HG03460 (cell line): Measurements from ENCODE around the gene BANP.
"Not testable (repeated sequence)": the region's sequence is repeated elsewhere in the genome, so short reads cannot be mapped to it uniquely, and the experiment has no call there.

Source experiments
- ATAC-seq: cut with Tn5 transposase; IDR thresholded peaks from one replicate; pipeline ENCODE4 v1.9.1; 2021; ENCODE audit not compliant: unreplicated experiment

Gene BANP

DNA sequence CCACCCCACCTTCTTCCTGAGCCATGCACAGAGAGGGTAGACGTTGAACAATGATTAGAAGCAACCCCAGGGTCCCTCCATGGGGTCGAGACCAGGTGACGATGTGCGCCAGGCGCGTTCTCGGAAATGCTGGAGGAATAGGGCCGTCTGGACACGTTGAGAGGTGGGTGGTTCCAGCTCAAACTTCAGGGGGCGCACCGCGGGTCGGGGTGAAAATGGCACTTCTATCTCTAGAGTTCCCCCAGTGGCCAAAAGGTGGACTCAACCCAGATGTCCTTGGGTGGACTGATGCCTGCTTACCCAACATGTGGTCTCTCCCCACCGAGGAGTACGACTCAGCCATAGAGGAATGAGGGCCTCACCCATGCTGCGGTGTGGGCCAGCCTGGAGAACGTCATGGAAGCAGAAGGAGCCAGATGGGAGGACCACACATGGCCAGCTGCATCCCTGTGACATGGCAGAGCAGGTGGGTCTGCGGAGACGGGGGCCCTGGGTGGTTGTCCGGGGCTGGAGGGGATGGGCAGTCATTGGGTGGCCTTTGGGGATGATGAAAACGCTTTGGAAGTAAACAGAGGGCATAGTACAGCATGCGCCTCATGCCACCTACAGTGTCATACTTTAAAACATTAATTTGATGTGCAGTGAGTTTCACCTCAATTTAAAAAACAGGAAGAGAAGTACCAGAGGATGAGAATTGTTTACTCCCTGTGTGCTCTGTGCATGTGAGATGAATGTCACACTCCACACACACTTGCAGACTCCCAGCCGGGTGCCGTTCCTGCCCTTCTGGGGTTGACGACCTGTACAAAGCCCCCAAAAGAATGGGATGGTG, 147.7 kb downstream of the BANP start:
- not testable (repeated sequence) for ATAC-seq

GRCh38 chr16:88099563-88099890, 148.3 kb downstream of the BANP start:
- no peak for ATAC-seq

DNA sequence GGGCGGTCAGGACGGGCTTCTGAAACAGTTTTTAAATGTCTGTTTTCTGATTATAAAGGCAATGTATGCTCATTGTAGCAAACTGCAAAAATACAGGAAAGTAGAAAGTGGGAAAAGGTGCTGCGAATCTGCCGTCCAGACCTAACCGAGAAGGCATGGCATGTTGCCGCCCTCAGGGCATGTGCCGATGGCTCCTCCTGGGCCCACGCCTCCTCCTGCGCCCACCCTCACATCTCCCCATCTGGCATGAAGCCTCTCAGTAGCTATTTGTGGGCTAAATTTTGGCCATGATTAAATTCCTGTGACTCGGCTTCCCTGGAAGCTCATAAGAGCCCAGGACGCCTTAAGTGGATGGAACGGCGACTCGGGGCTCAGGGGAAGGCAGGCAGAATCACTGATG, 148.7 kb downstream of the BANP start:
- ATAC-seq, result not testable (repeated sequence)

GRCh38 chr16:88100801-88101622, 149.8 kb downstream of the BANP start:
- ATAC-seq, result not testable (repeated sequence)

DNA sequence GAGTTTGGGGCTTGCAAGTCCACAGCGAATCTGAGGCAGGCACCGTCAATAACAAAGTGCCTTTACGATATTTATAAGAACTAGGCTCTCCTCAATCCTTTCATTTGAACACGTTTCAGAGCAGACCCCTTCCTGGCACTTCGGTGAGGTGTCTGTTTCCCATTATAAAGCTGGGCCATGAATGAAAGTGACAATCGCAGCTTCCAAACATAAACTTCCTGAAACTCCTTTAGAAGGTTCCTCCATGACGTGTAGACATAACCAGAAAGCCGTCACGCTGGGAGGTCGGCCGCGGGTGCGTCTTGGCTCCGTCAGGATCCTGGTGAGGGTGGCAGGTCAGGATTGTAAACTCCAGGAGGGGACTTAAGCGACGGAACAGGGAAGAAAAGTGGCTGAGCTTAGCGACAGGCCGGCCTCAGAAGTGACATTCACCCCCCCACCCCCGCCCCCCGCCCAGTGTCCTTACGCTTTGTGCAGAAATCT, 150.4 kb downstream of the BANP start:
- not testable (repeated sequence) for ATAC-seq

DNA sequence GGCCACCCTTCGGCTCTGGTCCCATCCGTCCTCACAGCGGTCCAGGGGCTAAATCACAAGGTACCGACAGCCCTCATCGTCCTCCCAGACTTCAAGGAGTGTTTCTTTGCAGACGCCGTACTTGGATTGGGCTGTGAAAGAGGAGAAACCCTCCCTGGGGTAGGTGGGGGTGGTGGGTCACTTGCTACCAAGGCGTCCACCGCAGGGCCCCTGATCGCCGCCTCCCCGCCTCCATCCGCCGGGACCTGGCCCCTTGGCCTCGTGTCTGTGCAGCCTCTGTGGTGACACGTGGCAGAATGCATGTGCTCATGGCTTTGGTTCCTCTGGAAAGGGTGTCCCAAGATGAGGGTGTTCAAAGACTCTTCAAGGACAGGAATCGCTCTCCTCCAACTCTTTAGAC, 151.4 kb downstream of the BANP start:
- no peak for ATAC-seq

GRCh38 chr16:88103011-88103410, 151.8 kb downstream of the BANP start:
- no peak for ATAC-seq

- no peak for ATAC-seq
Observed at GRCh38 chr16:88103581-88104188, 152.5 kb downstream of the BANP start.

GRCh38 chr16:88104363-88104762, 153.1 kb downstream of the BANP start:
- not testable (repeated sequence) for ATAC-seq

- ATAC-seq, result not testable (repeated sequence)
Observed at GRCh38 chr16:88105574-88106140, 154.4 kb downstream of the BANP start.

DNA sequence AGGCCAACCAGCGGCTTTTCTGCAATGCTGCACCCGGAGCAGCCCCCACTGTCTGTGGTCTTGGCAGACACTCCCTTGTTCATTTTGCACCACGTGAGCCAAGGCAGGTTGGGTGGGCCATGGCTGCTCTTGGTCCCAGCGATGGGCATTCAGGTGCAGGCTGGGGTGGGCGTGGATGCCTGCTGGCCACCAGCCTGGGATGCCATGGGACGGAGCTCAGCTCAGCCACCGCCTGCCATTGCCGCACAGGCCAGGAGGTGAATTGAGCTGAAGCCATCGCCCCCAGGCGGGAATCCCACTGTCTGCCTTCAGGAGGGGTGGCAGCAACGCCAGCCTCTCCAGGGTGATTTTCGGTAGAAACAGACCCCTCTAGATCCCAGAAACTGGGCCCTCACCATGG, 155.3 kb downstream of the BANP start:
- not testable (repeated sequence) for ATAC-seq

- ATAC-seq, result no peak
Observed at GRCh38 chr16:88108762-88109161, 157.5 kb downstream of the BANP start.

DNA sequence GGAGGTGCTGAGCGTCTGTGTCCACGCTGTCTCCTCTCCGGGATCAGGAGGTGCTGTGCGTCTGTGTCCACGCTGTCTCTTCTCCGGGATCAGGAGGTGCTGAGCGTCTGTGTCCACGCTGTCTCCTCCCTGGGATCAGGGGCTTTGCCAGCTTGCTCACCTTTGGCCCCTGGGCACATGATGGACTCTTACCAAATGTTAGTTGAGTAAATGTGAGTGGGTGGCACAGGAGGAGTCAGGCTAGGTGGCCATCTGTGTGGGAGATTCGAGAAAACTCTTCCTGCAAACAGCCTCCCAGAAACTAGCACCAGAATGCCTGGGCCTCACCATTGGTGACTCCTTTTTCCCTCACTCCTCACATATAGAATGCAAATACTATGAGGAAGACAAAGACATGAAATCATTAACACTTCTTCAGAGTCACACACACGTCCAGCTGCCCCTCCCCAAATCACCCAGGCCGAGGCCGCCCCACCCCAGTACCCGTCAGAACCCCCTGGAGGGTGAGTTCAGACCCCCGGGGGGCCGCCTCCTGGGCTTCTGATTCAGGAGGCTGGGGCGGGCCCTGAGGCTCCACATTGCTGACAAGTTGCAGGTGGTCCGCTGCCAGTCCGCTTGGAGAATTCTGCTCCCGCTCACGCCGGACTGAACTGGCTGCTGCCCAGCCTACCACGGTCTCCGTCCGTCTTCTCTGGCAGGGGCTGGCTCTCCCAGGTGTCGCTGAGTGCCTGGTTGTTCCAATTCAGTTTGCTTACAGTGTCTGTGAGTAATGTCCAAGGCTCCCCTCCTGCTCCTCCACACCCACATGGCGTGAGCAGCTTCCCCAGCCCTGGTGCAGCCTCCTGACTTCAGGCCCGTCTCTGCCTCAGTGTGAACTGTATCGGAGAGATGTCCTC, 158.7 kb downstream of the BANP start:
- not testable (repeated sequence) for ATAC-seq

DNA sequence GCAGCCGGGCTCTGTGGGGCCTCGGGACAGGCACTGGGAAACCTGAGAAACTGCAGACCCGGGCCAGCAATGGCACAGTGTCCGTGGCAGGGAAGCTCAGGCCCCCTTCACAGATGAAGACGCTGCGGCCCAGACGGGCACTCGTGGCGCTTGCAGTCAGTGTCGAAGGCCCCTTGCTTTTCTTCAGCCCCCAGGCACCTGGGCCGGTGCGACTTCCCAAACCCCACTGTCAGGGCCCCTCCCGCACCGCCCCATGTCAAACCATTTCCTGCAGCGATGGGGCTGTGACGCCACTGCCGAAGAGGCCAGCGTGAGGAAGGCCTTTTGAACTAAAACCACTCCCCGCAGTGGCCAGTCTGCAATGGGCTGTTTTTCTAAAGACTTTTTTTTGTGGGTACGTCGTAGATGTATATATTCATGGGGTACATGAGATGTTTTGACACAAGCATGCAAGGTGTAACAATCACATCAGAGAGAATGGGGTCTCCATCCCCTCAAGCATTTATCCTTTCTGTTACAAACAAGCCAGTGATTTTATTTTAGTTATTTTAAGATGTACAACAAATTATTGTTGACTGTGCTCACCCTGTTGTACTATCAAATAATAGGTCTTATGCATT, 159.8 kb downstream of the BANP start:
- ATAC-seq, result not testable (repeated sequence)

- not testable (repeated sequence) for ATAC-seq
Observed at GRCh38 chr16:88111976-88112375, 160.7 kb downstream of the BANP start.

GRCh38 chr16:88113545-88114045, 162.4 kb downstream of the BANP start:
- ATAC-seq, result no peak

DNA sequence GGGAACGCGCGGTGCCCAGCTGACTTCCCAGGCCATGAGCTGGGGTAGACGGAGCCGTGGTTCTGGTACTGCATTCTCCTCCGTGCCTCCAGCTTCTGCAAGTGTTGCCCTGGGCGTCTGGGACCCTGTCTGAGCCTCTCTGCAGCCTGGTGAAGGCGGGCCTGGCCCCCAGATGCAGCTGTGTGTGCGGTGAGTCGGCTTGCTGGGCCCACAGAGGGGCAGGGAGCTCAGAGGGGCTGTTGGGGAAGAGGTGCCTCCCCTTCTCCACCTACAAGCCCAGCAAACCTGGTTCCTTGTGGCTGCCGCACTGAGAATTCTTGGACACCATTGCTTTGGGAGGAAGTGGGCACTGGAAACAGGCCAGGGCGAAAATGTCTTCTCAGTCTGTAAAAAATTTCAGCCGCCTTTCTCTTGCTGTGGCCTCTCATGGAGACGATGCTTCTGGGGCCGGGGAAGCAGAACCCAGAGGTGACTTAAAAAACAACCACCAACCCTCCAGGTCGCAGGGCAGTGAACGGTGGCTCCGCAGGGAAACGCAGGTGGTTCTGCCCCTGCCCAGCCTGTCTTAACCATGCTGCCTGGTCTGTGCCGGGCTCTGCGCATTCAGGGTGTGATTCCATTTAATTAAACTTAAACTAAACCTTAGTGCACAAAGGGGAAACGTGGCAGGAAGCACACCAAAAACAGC, 163.5 kb downstream of the BANP start:
- not testable (repeated sequence) for ATAC-seq

DNA sequence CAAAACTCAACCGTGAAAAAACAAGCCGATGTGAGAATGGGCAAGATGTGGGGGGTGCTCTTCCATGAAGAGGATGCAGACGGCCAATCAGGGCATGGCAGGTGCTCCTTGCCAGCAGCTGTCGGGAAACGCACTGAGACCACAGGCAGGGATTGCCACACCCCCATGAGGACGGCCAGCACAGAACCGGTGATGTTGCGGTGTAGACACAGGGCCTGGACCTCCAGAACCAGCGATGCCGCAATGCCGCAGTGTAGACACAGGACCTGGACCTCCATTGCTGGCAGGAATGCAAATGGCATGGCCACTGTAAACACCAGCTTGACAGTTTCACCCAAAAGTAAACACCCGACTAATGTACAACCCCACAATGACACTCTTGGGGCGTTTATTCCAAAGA, 164.9 kb downstream of the BANP start:
- no peak for ATAC-seq

DNA sequence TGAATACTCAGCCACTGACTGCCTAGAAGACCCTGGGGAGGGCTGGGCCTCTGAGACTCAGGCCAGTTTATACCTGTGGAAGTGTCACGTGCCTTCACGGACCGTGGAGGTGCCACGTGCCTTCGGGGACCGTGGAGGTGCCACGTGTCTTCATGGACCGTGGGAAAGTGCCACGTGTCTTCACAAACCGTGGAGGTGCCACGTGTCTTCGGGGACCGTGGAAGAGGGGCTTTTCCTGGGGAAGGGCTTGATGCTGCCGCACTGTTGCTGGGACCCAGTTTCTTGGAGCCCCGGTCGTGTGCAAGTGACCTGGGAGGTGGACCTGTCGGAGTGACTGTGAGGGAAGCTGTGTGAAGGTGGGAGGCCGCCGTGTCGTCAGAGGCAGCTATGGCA, 166.2 kb downstream of the BANP start:
- ATAC-seq, result no peak
